WTC11 (cell line): ENCODE data around the gene SENP7. TPM values are rescaled to one million over a fixed set of nuclear protein-coding genes. Genes with fewer than 3 reads are reported as not detected.

Experiments used
- ATAC-seq: fragments of 200-7000 bp; cut with Tn5 transposase; 2 replicates; pipeline ENCODE4 v1.10.0; 2021; ENCODE audit warnings: mild to moderate bottlenecking, moderate library complexity
- CTCF ChIA-PET: fragments of 300-600 bp; sonication (Branson Sonifier 250); formaldehyde crosslinking; loops from one replicate; lab custom pipeline; 2021; ENCODE audit warnings: antibody characterized with exemption; lab: Charles Lee
- POLR2A ChIA-PET: fragments of 350-600 bp; sonication (Branson Sonifier 250); formaldehyde crosslinking; loops from one replicate; lab custom pipeline; 2021; ENCODE audit warnings: antibody characterized with exemption; lab: Charles Lee
- DNase-seq: peaks from one replicate; pipeline ENCODE4 v3.0.0; 2021; ENCODE audit warnings: low spot score
- H3K27ac Mint-ChIP-seq: 2 replicates; pipeline ENCODE4 v1.8.0; 2021; ENCODE audit warnings: mixed read lengths
- H3K27me3 Mint-ChIP-seq: 2 replicates; pipeline ENCODE4 v1.8.0; 2021; ENCODE audit warnings: low read depth, mild to moderate bottlenecking, moderate library complexity, mixed read lengths
- H3K36me3 Mint-ChIP-seq: 2 replicates; pipeline ENCODE4 v1.8.0; 2021; ENCODE audit warnings: mixed read lengths
- H3K4me1 Mint-ChIP-seq: 2 replicates; pipeline ENCODE4 v1.8.0; 2022; ENCODE audit warnings: mixed read lengths
- H3K4me3 Mint-ChIP-seq: 2 replicates; pipeline ENCODE4 v1.8.0; 2021; ENCODE audit warnings: mild to moderate bottlenecking, moderate library complexity, mixed read lengths
- H3K9me3 Mint-ChIP-seq: 2 replicates; pipeline ENCODE4 v1.8.0; 2021; ENCODE audit warnings: mixed read lengths
- CBFB ChIP-seq: sonication (generic); formaldehyde crosslinking; IDR thresholded peaks from 2 replicates; pipeline ENCODE4 v1.8.1; 2022; ENCODE audit warnings: mild to moderate bottlenecking, low read depth, missing genetic modification reagents
- CREB1 ChIP-seq: sonication (generic); formaldehyde crosslinking; IDR thresholded peaks from 2 replicates; pipeline ENCODE4 v1.8.0; 2023; ENCODE audit warnings: mild to moderate bottlenecking, missing genetic modification reagents
- FOXJ3 ChIP-seq: sonication (generic); formaldehyde crosslinking; IDR thresholded peaks from 2 replicates; pipeline ENCODE4 v1.9.0; 2021; ENCODE audit warnings: missing genetic modification reagents, mild to moderate bottlenecking, borderline replicate concordance
- FOXK1 ChIP-seq: sonication (generic); formaldehyde crosslinking; IDR thresholded peaks from 2 replicates; pipeline ENCODE4 v1.8.0; 2022; ENCODE audit warnings: mild to moderate bottlenecking, moderate library complexity, missing genetic modification reagents
- FOXP1 ChIP-seq: sonication (generic); formaldehyde crosslinking; IDR thresholded peaks from 2 replicates; pipeline ENCODE4 v1.8.0; 2022; ENCODE audit warnings: missing genetic modification reagents, mild to moderate bottlenecking, moderate library complexity, borderline replicate concordance
- GTF2I ChIP-seq: fragments of 250-450 bp; sonication (Bioruptor Pico); conservative IDR thresholded peaks from 2 replicates; pipeline ENCODE4 v1.4.0; 2021; ENCODE audit warnings: mild to moderate bottlenecking
- JAZF1 ChIP-seq: fragments of 250-450 bp; sonication (Bioruptor Pico); IDR thresholded peaks from 2 replicates; pipeline ENCODE4 v1.9.0; 2021; ENCODE audit warnings: moderate library complexity, mild to moderate bottlenecking, inconsistent platforms
- JUN ChIP-seq: sonication (generic); formaldehyde crosslinking; IDR thresholded peaks from 2 replicates; pipeline ENCODE4 v1.8.0; 2023; ENCODE audit warnings: mild to moderate bottlenecking, missing genetic modification reagents
- KAT7 ChIP-seq: sonication (generic); formaldehyde crosslinking; IDR thresholded peaks from 2 replicates; pipeline ENCODE4 v1.8.1; 2023; ENCODE audit warnings: missing genetic modification reagents, mild to moderate bottlenecking, borderline replicate concordance
- NFATC4 ChIP-seq: fragments of 250-450 bp; sonication (Bioruptor Pico); IDR thresholded peaks from 2 replicates; pipeline ENCODE4 v1.9.0; 2021; ENCODE audit warnings: mild to moderate bottlenecking
- NFE2L1 ChIP-seq: sonication (generic); formaldehyde crosslinking; IDR thresholded peaks from 2 replicates; pipeline ENCODE4 v1.8.1; 2023; ENCODE audit warnings: missing genetic modification reagents
- NR1H2 ChIP-seq: sonication (generic); formaldehyde crosslinking; IDR thresholded peaks from 2 replicates; pipeline ENCODE4 v1.9.0; 2021; ENCODE audit warnings: mild to moderate bottlenecking, moderate library complexity, missing genetic modification reagents
- SP1 ChIP-seq: sonication (generic); formaldehyde crosslinking; conservative IDR thresholded peaks from 2 replicates; pipeline ENCODE4 v1.8.1; 2022; ENCODE audit warnings: missing genetic modification reagents
- ZNF121 ChIP-seq: sonication (generic); formaldehyde crosslinking; IDR thresholded peaks from 2 replicates; pipeline ENCODE4 v1.8.0; 2023; ENCODE audit warnings: missing genetic modification reagents
- ZNF138 ChIP-seq: sonication (generic); formaldehyde crosslinking; conservative IDR thresholded peaks from 2 replicates; pipeline ENCODE4 v1.8.1; 2022; ENCODE audit warnings: mild to moderate bottlenecking, moderate library complexity, missing genetic modification reagents
- ZNF263 ChIP-seq: sonication (generic); formaldehyde crosslinking; IDR thresholded peaks from 2 replicates; pipeline ENCODE4 v1.8.1; 2022; ENCODE audit warnings: low read depth, mild to moderate bottlenecking, moderate library complexity, missing genetic modification reagents
- ZNF671 ChIP-seq: fragments of 250-450 bp; sonication (Bioruptor Pico); IDR thresholded peaks from 2 replicates; pipeline ENCODE4 v1.8.0; 2021; ENCODE audit warnings: mild to moderate bottlenecking
- total RNA-seq: library from RNA; stranded (reverse); gene quantifications from 3 replicates; pipeline ENCODE4 v1.2.3, GENCODE V29; 2021
- TF ChIP-seq, protein P1 (sequence below): sonication (generic); formaldehyde crosslinking; IDR thresholded peaks from 2 replicates; pipeline ENCODE4 v1.8.0; 2023; ENCODE audit warnings: mild to moderate bottlenecking, missing genetic modification reagents
- TF ChIP-seq, protein P2 (sequence below): sonication (generic); formaldehyde crosslinking; IDR thresholded peaks from 2 replicates; pipeline ENCODE4 v1.8.1; 2022; ENCODE audit warnings: mild to moderate bottlenecking, missing genetic modification reagents, moderate library complexity, borderline replicate concordance
- TF ChIP-seq, protein P3 (sequence below): sonication (generic); formaldehyde crosslinking; conservative IDR thresholded peaks from 2 replicates; pipeline ENCODE4 v1.8.1; 2022; ENCODE audit warnings: mild to moderate bottlenecking, missing genetic modification reagents
- TF ChIP-seq, protein P4 (sequence below): sonication (generic); formaldehyde crosslinking; IDR thresholded peaks from 2 replicates; pipeline ENCODE4 v1.8.1; 2022; ENCODE audit warnings: mild to moderate bottlenecking, moderate library complexity, missing genetic modification reagents
- TF ChIP-seq, protein P5 (sequence below): sonication (generic); formaldehyde crosslinking; IDR thresholded peaks from 2 replicates; pipeline ENCODE4 v1.8.1; 2022; ENCODE audit warnings: missing genetic modification reagents, borderline replicate concordance
- TF ChIP-seq, protein P6 (sequence below): fragments of 250-450 bp; sonication (Bioruptor Pico); conservative IDR thresholded peaks from 2 replicates; pipeline ENCODE4 v1.9.0; 2021; ENCODE audit warnings: mild to moderate bottlenecking
- TF ChIP-seq, protein P7 (sequence below): fragments of 250-450 bp; sonication (Bioruptor Pico); IDR thresholded peaks from 2 replicates; pipeline ENCODE4 v1.9.0; 2021; ENCODE audit warnings: mild to moderate bottlenecking
- TF ChIP-seq, protein P8 (sequence below): fragments of 250-450 bp; sonication (Bioruptor Pico); IDR thresholded peaks from 2 replicates; pipeline ENCODE4 v2.1.2; 2022; ENCODE audit warnings: mild to moderate bottlenecking, moderate library complexity

Gene SENP7
- total RNA-seq, 1 experiment from 2014 or later, result 10.5 TPM

DNA sequence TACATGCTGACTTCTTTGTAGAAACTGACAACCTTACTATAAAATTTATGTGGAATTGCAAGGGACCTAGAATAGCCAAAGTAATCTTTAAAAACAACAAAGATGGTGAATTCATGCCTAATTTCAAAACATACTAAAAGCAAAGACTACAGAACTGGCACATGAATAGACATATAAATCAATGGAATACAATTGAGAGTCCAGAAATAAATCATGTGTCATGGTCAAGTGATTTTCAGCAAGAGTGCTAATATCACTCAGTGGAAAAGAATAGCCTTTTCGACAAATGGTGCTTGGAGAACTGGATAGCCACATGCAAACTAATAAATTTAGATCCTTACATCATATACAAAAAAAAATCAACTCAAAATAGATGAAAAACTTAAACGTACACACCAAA lies 201.3 kb downstream of the SENP7 start (continued):
- TF ChIP-seq, protein P1, sequence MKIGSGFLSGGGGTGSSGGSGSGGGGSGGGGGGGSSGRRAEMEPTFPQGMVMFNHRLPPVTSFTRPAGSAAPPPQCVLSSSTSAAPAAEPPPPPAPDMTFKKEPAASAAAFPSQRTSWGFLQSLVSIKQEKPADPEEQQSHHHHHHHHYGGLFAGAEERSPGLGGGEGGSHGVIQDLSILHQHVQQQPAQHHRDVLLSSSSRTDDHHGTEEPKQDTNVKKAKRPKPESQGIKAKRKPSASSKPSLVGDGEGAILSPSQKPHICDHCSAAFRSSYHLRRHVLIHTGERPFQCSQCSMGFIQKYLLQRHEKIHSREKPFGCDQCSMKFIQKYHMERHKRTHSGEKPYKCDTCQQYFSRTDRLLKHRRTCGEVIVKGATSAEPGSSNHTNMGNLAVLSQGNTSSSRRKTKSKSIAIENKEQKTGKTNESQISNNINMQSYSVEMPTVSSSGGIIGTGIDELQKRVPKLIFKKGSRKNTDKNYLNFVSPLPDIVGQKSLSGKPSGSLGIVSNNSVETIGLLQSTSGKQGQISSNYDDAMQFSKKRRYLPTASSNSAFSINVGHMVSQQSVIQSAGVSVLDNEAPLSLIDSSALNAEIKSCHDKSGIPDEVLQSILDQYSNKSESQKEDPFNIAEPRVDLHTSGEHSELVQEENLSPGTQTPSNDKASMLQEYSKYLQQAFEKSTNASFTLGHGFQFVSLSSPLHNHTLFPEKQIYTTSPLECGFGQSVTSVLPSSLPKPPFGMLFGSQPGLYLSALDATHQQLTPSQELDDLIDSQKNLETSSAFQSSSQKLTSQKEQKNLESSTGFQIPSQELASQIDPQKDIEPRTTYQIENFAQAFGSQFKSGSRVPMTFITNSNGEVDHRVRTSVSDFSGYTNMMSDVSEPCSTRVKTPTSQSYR (CRISPR knock-in tag), result no peak
- TF ChIP-seq CREB1 (CRISPR knock-in tag), result no peak
- TF ChIP-seq, protein P2, sequence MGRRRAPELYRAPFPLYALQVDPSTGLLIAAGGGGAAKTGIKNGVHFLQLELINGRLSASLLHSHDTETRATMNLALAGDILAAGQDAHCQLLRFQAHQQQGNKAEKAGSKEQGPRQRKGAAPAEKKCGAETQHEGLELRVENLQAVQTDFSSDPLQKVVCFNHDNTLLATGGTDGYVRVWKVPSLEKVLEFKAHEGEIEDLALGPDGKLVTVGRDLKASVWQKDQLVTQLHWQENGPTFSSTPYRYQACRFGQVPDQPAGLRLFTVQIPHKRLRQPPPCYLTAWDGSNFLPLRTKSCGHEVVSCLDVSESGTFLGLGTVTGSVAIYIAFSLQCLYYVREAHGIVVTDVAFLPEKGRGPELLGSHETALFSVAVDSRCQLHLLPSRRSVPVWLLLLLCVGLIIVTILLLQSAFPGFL (CRISPR knock-in tag), result no peak
- TF ChIP-seq FOXK1 (CRISPR knock-in tag), result no peak
- TF ChIP-seq ZNF121, result no peak
- TF ChIP-seq, protein P3, sequence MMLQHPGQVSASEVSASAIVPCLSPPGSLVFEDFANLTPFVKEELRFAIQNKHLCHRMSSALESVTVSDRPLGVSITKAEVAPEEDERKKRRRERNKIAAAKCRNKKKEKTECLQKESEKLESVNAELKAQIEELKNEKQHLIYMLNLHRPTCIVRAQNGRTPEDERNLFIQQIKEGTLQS (CRISPR knock-in tag), result no peak
- no peak for TF ChIP-seq JUN (CRISPR knock-in tag)
- TF ChIP-seq, protein P4, sequence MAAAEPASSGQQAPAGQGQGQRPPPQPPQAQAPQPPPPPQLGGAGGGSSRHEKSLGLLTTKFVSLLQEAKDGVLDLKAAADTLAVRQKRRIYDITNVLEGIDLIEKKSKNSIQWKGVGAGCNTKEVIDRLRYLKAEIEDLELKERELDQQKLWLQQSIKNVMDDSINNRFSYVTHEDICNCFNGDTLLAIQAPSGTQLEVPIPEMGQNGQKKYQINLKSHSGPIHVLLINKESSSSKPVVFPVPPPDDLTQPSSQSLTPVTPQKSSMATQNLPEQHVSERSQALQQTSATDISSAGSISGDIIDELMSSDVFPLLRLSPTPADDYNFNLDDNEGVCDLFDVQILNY (CRISPR knock-in tag), result no peak
- TF ChIP-seq ZNF671 (CRISPR knock-in tag), result no peak
- TF ChIP-seq, protein P5, sequence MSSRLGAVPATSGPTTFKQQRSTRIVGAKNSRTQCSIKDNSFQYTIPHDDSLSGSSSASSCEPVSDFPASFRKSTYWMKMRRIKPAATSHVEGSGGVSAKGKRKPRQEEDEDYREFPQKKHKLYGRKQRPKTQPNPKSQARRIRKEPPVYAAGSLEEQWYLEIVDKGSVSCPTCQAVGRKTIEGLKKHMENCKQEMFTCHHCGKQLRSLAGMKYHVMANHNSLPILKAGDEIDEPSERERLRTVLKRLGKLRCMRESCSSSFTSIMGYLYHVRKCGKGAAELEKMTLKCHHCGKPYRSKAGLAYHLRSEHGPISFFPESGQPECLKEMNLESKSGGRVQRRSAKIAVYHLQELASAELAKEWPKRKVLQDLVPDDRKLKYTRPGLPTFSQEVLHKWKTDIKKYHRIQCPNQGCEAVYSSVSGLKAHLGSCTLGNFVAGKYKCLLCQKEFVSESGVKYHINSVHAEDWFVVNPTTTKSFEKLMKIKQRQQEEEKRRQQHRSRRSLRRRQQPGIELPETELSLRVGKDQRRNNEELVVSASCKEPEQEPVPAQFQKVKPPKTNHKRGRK, result no peak
- no peak for TF ChIP-seq ZNF263
- TF ChIP-seq FOXP1 (CRISPR knock-in tag), result no peak
- no peak for TF ChIP-seq ZNF138 (CRISPR knock-in tag)
- TF ChIP-seq, all 79 proteins: peak for 0

DNA sequence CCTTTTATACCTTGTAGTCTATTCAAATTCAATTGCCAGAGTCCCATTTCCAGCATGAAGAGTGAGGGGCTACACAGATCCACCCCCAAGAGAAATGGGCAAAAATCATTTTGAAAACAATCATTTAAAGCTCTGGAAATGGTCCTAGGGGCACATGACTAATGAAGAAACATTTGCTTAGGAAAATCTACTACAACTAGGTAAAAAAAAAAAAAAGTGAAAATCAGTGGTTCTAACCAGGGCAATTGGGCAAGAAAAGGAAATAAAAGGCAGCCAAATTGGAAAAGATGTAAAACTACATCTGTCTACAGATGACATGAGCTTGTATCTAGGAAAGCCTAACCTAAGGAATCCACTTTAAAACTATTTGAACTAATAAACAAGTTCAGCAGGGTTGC lies 202.0 kb downstream of the SENP7 start:
- no peak overlapping the region for H3K27ac Mint-ChIP-seq
- peaks cover 28% of the 10 kb centered on the region for H3K36me3 Mint-ChIP-seq
- H3K27me3 Mint-ChIP-seq, result peaks cover 9% of the 10 kb centered on the region
- no peaks in the 10 kb centered on the region for H3K4me1 Mint-ChIP-seq
- POLR2A ChIA-PET, result interaction anchor here (0.5 kb wide), 1 partner anchor 19 kb away, joined by 3 read pairs; no protein-coding TSS in a partner anchor
- CTCF ChIA-PET, result no interaction called here
- peaks cover 43% of the 10 kb centered on the region for H3K9me3 Mint-ChIP-seq
- H3K4me3 Mint-ChIP-seq, result no peak overlapping the region
- ATAC-seq, result no peak
- no peak for DNase-seq
- TF ChIP-seq, protein P6, sequence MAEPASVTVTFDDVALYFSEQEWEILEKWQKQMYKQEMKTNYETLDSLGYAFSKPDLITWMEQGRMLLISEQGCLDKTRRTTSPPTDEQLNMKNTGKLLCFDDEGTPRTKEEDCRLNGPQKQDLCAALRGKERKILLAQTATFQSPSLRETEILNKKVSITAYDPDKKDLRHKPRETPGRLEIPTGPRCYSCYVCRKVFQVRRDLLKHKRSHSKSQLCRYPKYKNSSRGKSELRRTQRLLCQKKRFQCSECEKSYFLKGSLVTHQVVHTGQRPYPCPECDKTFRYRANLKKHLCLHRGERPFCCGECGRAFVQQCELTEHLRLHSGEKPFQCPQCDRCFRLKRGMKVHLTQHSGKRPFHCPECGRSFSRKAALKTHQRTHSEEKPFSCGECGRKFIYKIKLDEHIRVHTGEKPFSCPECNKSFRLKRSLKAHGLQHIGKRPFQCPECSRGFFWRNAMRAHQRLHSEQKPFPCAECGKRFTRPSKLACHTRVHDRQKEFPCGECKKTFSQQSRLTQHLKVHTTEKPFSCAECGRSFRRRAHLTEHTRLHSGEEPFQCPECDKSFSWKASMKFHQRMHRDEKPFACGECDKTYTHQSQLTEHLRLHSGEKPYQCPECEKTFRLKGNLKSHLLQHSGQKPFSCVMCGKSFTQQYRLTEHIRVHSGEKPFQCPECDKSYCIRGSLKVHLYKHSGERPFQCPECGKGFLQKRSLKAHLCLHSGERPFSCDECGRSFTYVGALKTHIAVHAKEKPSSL (CRISPR knock-in tag), result no peak
- TF ChIP-seq ZNF121, result no peak
- no peak for TF ChIP-seq NFE2L1 (CRISPR knock-in tag)
- TF ChIP-seq FOXJ3 (CRISPR knock-in tag), result no peak
- TF ChIP-seq KAT7 (CRISPR knock-in tag), result no peak
- TF ChIP-seq, protein P7, sequence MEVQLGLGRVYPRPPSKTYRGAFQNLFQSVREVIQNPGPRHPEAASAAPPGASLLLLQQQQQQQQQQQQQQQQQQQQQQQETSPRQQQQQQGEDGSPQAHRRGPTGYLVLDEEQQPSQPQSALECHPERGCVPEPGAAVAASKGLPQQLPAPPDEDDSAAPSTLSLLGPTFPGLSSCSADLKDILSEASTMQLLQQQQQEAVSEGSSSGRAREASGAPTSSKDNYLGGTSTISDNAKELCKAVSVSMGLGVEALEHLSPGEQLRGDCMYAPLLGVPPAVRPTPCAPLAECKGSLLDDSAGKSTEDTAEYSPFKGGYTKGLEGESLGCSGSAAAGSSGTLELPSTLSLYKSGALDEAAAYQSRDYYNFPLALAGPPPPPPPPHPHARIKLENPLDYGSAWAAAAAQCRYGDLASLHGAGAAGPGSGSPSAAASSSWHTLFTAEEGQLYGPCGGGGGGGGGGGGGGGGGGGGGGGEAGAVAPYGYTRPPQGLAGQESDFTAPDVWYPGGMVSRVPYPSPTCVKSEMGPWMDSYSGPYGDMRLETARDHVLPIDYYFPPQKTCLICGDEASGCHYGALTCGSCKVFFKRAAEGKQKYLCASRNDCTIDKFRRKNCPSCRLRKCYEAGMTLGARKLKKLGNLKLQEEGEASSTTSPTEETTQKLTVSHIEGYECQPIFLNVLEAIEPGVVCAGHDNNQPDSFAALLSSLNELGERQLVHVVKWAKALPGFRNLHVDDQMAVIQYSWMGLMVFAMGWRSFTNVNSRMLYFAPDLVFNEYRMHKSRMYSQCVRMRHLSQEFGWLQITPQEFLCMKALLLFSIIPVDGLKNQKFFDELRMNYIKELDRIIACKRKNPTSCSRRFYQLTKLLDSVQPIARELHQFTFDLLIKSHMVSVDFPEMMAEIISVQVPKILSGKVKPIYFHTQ (CRISPR knock-in tag), result no peak
- no peak for TF ChIP-seq SP1 (CRISPR knock-in tag)
- no peak for TF ChIP-seq GTF2I
- TF ChIP-seq CBFB, result no peak
- no peak for TF ChIP-seq JAZF1 (CRISPR knock-in tag)
- no peak for TF ChIP-seq NR1H2 (CRISPR knock-in tag)
- no peak for TF ChIP-seq NFATC4 (CRISPR knock-in tag)
- TF ChIP-seq, protein P8, sequence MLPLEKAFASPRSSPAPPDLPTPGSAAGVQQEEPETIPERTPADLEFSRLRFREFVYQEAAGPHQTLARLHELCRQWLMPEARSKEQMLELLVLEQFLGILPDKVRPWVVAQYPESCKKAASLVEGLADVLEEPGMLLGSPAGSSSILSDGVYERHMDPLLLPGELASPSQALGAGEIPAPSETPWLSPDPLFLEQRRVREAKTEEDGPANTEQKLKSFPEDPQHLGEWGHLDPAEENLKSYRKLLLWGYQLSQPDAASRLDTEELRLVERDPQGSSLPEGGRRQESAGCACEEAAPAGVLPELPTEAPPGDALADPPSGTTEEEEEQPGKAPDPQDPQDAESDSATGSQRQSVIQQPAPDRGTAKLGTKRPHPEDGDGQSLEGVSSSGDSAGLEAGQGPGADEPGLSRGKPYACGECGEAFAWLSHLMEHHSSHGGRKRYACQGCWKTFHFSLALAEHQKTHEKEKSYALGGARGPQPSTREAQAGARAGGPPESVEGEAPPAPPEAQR (CRISPR knock-in tag), result no peak
